T47D (cell line): ENCODE results near the gene SLIT3.
"Not testable (repeated sequence)": the region's sequence is repeated elsewhere in the genome, so short reads cannot be mapped to it uniquely, and the experiment has no call there.

Source experiments
- DNase-seq, 2 experiments: peaks; one replicate each; pipeline versions ENCODE4 v3.0.0 to v3.0.0-alpha.2; 2011 to 2012; ENCODE audit warnings: low read depth in 1 of 2, low spot score in 1 of 2
- JUND ChIP-seq: IDR thresholded peaks from 2 replicates; pipeline ENCODE4 v1.6.1; 2012; ENCODE audit warnings: low read depth
- in situ Hi-C: cut with HindIII; loops from 2 replicates; pipeline ENCODE4 v1.10.0; 2016; ENCODE audit warnings: low sequenced_read_pairs, low pct_unique_long_range_greater_than_20kb

The SLIT3 gene

DNA sequence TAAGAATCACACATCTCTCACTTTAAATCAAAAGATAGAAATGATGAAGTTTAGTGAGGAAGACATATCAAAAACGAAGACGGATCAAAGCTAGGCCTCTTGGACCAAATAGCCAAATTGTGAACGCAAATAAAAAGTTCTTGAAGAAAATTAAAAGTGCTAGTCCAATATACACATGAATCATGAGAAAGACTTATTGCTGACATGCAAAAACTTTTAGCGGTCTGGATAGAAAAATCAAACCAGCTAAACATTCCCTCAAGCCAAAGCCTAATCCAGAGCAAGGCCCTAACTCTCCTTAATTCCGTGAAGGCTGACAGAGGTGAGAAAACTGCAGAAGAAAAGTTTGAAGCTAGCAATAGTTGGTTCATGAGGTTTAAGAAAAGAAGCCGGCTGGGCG lies 557.3 kb downstream of the SLIT3 start:
- no peak for TF ChIP-seq JUND
- no peak for DNase-seq
- in situ Hi-C loops, result no loop called here

DNA sequence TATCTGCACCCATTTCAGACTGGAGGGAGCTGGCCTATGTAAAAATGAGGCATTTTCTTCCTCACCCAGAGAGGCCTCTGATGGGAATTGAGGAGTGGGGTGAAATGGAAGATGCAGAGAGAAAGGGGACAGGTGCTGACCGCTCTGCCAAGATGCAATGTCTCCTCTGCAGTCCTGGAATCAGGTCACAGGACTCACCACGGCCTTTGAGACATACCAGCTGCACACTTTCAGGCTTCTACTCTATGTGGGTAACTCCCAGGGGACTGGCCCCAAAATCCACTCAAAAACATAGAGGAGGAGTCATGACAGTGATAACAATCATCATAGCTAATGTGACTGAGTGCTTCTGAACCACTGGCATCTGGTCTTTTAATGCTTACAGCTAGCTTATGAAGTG lies 558.6 kb downstream of the SLIT3 start:
- in situ Hi-C loops, DNase-seq: not testable (repeated sequence)

DNA sequence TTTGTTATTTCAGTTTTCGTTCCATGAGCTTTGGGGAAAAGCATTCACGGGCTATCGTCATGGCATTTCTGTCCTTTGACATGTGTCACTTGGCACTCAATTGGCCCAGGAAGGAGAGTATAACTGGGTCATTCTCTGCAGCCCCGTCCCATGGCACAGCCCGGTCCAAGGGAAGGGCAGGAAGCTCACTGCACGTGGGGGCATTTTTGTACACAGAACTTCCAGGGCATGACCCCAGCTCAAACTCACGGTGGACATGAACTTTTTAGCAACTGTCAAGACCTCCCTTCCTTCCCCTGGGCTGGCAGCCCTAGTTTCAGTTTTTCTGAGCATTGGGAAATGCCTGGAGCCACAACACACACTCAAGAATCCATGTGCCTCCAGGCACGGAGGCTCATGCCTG lies 560.1 kb downstream of the SLIT3 start:
- in situ Hi-C loops, result no loop called here
- TF ChIP-seq JUND, result no peak
- no peak for DNase-seq

DNA sequence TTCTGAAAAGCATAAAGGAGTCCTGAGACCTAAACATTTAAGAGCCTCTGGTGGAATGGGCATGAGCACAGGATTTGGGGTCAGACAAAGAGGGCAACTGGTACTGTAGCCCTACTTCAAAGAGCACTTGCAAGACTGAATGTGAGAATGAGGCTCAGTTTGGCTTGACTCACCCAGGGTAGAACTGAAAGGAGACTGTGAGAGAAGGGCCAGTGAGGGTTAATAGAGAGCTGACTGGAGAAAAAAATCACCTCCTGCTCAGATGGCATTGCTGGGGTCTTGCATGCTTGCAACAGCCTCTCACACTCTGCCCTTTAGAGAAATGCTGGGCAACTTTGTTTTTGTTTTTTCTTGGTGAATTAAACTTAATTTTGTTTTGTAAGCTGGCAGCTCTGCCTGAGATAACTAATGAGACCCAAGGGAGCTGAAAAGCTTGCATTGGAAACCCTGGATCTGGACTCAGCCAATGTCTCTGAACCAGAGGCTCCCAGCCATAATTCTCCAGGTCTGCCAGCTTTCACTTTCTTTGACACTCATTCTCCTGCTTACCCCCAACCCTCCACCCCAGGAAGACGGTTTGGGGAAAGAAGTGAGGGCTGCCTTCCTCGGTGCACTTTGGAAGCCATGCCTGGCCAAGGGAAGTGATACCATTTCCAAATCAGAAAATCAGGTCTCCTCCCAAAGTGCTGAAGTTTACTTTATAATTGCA lies 560.7 kb downstream of the SLIT3 start:
- no peak for TF ChIP-seq JUND
- in situ Hi-C loops, result no loop called here
- no peak for DNase-seq

DNA sequence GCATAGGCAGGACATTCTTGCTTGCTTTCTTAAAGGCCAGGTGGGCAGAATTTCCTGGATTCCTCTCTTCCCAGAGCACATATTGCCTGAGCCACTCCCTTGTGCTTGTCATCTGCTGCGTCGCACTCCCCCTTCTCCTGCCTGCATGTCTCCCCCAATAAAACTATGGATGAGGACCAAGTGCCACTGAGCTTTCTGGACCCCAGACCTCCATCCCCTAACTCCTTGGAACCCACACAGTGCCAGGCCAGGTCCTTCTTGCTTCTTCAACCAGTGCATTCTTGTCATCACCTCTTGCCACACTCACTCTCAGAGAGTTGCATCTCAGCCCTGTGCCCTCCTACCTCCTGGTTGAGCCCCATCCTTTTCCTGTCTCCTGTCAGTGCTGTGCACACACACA lies 563.9 kb downstream of the SLIT3 start:
- no peak for DNase-seq
- in situ Hi-C loops, result no loop called here
- no peak for TF ChIP-seq JUND

GRCh38 chr5:168736281-168736831 lies 564.6 kb downstream of the SLIT3 start:
- no peak for DNase-seq
- in situ Hi-C loops, result no loop called here

GRCh38 chr5:168734620-168735300 lies 566.2 kb downstream of the SLIT3 start:
- DNase-seq, result no peak
- TF ChIP-seq JUND, result no peak
- in situ Hi-C loops, result no loop called here

More at GRCh38 chr5:168736281-168736831, 564.6 kb downstream of the SLIT3 start:
- TF ChIP-seq JUND, result no peak

- no peak for DNase-seq
- in situ Hi-C loops, result no loop called here
- no peak for TF ChIP-seq JUND
These were observed 566.8 kb downstream of the SLIT3 start for GRCh38 chr5:168734119-168734518.

DNA sequence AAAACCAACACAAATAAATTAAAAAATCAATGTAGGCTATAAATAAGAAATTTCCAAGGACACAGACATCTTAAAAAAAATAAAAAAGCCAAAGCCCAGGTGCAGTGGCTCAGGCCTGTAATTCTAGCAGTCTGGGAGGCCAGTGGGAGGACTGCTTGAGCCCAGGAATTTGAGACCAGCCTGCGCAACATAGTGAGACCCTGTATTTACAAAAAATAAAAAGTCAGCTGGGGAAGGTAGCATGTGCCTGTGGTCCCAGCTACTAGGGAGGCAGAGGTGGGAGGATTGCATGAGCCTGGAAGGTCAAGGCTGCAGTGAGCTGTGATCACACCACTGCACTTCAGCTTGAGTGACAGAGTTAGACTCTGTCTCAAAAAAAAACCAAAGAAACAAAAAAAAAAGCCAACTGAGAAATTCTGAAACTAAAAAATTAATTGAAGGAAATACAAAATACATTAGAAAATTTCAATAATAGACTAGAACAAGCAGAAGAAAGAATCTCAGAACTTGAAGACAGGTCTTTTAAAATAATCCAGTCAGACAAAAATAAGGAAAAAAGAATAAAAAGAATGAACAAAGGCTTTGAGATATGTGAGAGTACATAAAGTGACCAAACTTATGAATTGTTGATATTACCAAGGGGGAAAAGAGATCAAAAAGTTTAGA lies 572.3 kb downstream of the SLIT3 start:
- DNase-seq, result no peak
- in situ Hi-C loops, result no loop called here
- TF ChIP-seq JUND, result no peak

GRCh38 chr5:168727547-168727946 lies 573.4 kb downstream of the SLIT3 start:
- in situ Hi-C loops, result no loop called here
- no peak for TF ChIP-seq JUND
- DNase-seq, result no peak

GRCh38 chr5:168726342-168726741 lies 574.6 kb downstream of the SLIT3 start:
- no peak for TF ChIP-seq JUND
- no peak for DNase-seq
- in situ Hi-C loops, result no loop called here

DNA sequence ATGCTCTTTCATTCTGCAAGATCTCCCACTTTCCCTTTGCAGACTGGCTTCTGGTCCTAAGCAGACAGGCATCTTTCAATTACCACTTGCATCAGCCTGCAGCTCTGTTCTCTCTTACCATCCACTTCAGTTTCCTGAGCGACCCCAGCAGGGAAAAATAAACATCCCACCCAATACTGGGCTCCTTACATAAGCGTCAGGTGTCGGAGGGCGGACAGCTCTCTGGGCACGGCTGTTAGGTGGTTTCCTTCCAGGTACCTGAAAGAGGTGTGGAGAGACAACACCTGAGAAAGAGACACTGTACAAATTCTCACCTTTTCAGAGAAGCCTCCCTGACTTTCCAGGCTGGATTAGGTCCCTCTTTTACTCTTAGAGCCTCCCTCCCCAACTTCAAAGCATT lies 576.7 kb downstream of the SLIT3 start:
- no peak for TF ChIP-seq JUND
- in situ Hi-C loops, result no loop called here
- no peak for DNase-seq

GRCh38 chr5:168723037-168723436 lies 577.9 kb downstream of the SLIT3 start:
- no peak for TF ChIP-seq JUND
- in situ Hi-C loops, result no loop called here
- no peak for DNase-seq
